NCI-H460 (cell line): ENCODE results near the gene PSMD13. TPM values are rescaled to one million over a fixed set of nuclear protein-coding genes. Genes with fewer than 3 reads are reported as not detected.
"Not testable (repeated sequence)": the region's sequence is repeated elsewhere in the genome, so short reads cannot be mapped to it uniquely, and the experiment has no call there.

Experiments used
- DNase-seq: peaks from one replicate; pipeline ENCODE4 v3.0.0-alpha.2; 2016; ENCODE audit warnings: low read depth; ENCODE audit errors: extremely low read depth
- total RNA-seq: library from RNA; depleted of rRNA; stranded (reverse); fragments of >200 nt; shearing (Covaris generic); gene quantifications from 2 replicates; pipeline ENCODE4 v1.2.3, GENCODE V29; 2014

The PSMD13 gene
- total RNA-seq, 1 experiment from 2014 or later: 72.8 TPM

GRCh38 chr11:216081-216974, 20.4 kb upstream of the PSMD13 start:
- no peak for DNase-seq

GRCh38 chr11:217704-218103, 19.1 kb upstream of the PSMD13 start:
- DNase-seq: no peak

- DNase-seq: no peak
Observed at GRCh38 chr11:218815-219593, 17.8 kb upstream of the PSMD13 start.

- not testable (repeated sequence) for DNase-seq
Observed at GRCh38 chr11:220641-221215, 16.0 kb upstream of the PSMD13 start.

GRCh38 chr11:221539-221938, 15.2 kb upstream of the PSMD13 start:
- DNase-seq: no peak

GRCh38 chr11:221998-222789, 14.6 kb upstream of the PSMD13 start:
- no peak for DNase-seq

GRCh38 chr11:223026-223789, 13.6 kb upstream of the PSMD13 start:
- DNase-seq: no peak

GRCh38 chr11:223884-224283, 12.9 kb upstream of the PSMD13 start:
- no peak for DNase-seq

GRCh38 chr11:224424-224823, 12.4 kb upstream of the PSMD13 start:
- DNase-seq: no peak

- no peak for DNase-seq
Observed at GRCh38 chr11:225734-226453, 10.9 kb upstream of the PSMD13 start.

- no peak for DNase-seq
Observed at GRCh38 chr11:227824-228379, 8.9 kb upstream of the PSMD13 start.

GRCh38 chr11:230431-230830, 6.3 kb upstream of the PSMD13 start:
- DNase-seq: no peak

- no peak for DNase-seq
Observed at GRCh38 chr11:232783-233565, 3.8 kb upstream of the PSMD13 start.

GRCh38 chr11:235180-235579, 1.6 kb upstream of the PSMD13 start:
- DNase-seq: no peak

- DNase-seq: no peak
Observed at GRCh38 chr11:235609-235996, 1.2 kb upstream of the PSMD13 start.

- DNase-seq: peak; percentile 75
Observed at GRCh38 chr11:235997-236773, 591 bp upstream of the PSMD13 start, which contains the start of gene SIRT3. Gene SIRT3, minus strand, starts transcription at chr11:236342. Its CDS starts 14 bp downstream, at chr11:236328.

GRCh38 chr11:238346-238745, 1.6 kb downstream of the PSMD13 start:
- DNase-seq: not testable (repeated sequence)
